HepG2 (cell line): ENCODE measurements around the gene INSR. TPM values are rescaled to one million over a fixed set of nuclear protein-coding genes. Genes with fewer than 3 reads are reported as not detected.

ENCODE experiments used
- ATF7-NPFF ChIP-seq: sonication (generic); formaldehyde crosslinking; IDR thresholded peaks from 2 replicates; pipeline ENCODE4 v1.8.1; 2023; ENCODE audit warnings: mild to moderate bottlenecking, low read depth, missing genetic modification reagents, moderate library complexity
- CEBPB ChIP-seq: IDR thresholded peaks from 2 replicates; pipeline ENCODE4 v1.6.1; 2011; ENCODE audit warnings: low read depth, low read length, improper control_type of control experiment, borderline replicate concordance
- EED ChIP-seq: sonication (generic); formaldehyde crosslinking; IDR thresholded peaks from 2 replicates; pipeline ENCODE4 v1.5.0; 2020; ENCODE audit warnings: mild to moderate bottlenecking, missing genetic modification reagents
- EHMT2 ChIP-seq: fragments of 200-600 bp; sonication (generic); IDR thresholded peaks from 2 replicates; pipeline ENCODE4 v1.7.0; 2017; ENCODE audit warnings: antibody characterized with exemption, low read depth, low read length, borderline replicate concordance
- FOXJ3 ChIP-seq: sonication (generic); formaldehyde crosslinking; IDR thresholded peaks from 2 replicates; pipeline ENCODE4 v1.4.0; 2020; ENCODE audit warnings: missing genetic modification reagents, mild to moderate bottlenecking, borderline replicate concordance
- FOXK2 ChIP-seq: fragments of 450-650 bp; IDR thresholded peaks from 2 replicates; pipeline ENCODE4 v1.6.1; 2016
- FOXP1 ChIP-seq, 2 experiments: fragments of 450-650 bp in 1 of 2; IDR thresholded peaks; 2 replicates each; pipeline ENCODE4 v1.6.1; 2017 to 2018; ENCODE audit warnings: antibody characterized with exemption in 1 of 2
- GMEB1 ChIP-seq: sonication (generic); formaldehyde crosslinking; IDR thresholded peaks from 2 replicates; pipeline ENCODE4 v1.5.1; 2020; ENCODE audit warnings: missing genetic modification reagents, mild to moderate bottlenecking, borderline replicate concordance
- MAFG ChIP-seq: sonication (generic); formaldehyde crosslinking; IDR thresholded peaks from 2 replicates; pipeline ENCODE4 v1.5.1; 2020; ENCODE audit warnings: mild to moderate bottlenecking, missing genetic modification reagents
- MYPOP ChIP-seq: sonication (generic); formaldehyde crosslinking; IDR thresholded peaks from 2 replicates; pipeline ENCODE4 v1.8.1; 2023; ENCODE audit warnings: mild to moderate bottlenecking, moderate library complexity, missing genetic modification reagents
- NR2C2 ChIP-seq: sonication (generic); formaldehyde crosslinking; IDR thresholded peaks from 2 replicates; pipeline ENCODE4 v1.4.0; 2020; ENCODE audit warnings: missing genetic modification reagents, mild to moderate bottlenecking, moderate library complexity, borderline replicate concordance
- RARA ChIP-seq: IDR thresholded peaks from 2 replicates; pipeline ENCODE4 v1.6.1; 2016; ENCODE audit warnings: missing genetic modification reagents, missing compliant biosample characterization
- RBAK ChIP-seq: sonication (generic); formaldehyde crosslinking; IDR thresholded peaks from 2 replicates; pipeline ENCODE4 v1.5.1; 2020; ENCODE audit warnings: mild to moderate bottlenecking, missing genetic modification reagents
- SRY ChIP-seq: sonication (generic); formaldehyde crosslinking; IDR thresholded peaks from 2 replicates; pipeline ENCODE4 v1.8.0; 2022; ENCODE audit warnings: mild to moderate bottlenecking, missing genetic modification reagents
- STAG1 ChIP-seq: sonication (generic); formaldehyde crosslinking; IDR thresholded peaks from 2 replicates; pipeline ENCODE4 v1.4.0; 2020; ENCODE audit warnings: missing genetic modification reagents
- TAF15 ChIP-seq: fragments of 200-400 bp; formaldehyde crosslinking; IDR thresholded peaks from one replicate; pipeline ENCODE4 v1.6.1; 2018; ENCODE audit warnings: mild to moderate bottlenecking, low read depth, low read length; ENCODE audit not compliant: poor library complexity, severe bottlenecking
- ZNF232 ChIP-seq: sonication (generic); formaldehyde crosslinking; IDR thresholded peaks from 2 replicates; pipeline ENCODE4 v1.4.0; 2020; ENCODE audit warnings: missing genetic modification reagents, borderline replicate concordance
- ZNF329 ChIP-seq: sonication (generic); formaldehyde crosslinking; IDR thresholded peaks from 2 replicates; pipeline ENCODE4 v1.9.0; 2021; ENCODE audit warnings: low read depth, mild to moderate bottlenecking, missing genetic modification reagents
- ZNF552 ChIP-seq: sonication (generic); formaldehyde crosslinking; IDR thresholded peaks from 2 replicates; pipeline ENCODE4 v1.9.0; 2022; ENCODE audit warnings: missing genetic modification reagents, mild to moderate bottlenecking, borderline replicate concordance
- ZNF776 ChIP-seq: sonication (generic); formaldehyde crosslinking; IDR thresholded peaks from 2 replicates; pipeline ENCODE4 v1.4.0; 2020; ENCODE audit warnings: mild to moderate bottlenecking, missing genetic modification reagents
- polyA plus RNA-seq, 8 experiments: library from polyadenylated mRNA; depleted of rRNA in 3 of 8; stranded (reverse) in 7 of 8; unstranded in 1 of 8; fragments of >200 nt; fragmentation: Illumina TruSeq in 4 of 8; extraction: Trizol in 4 of 8; gene quantifications; 2 replicates each; pipeline versions ENCODE4 v1.2.1 to v1.2.3, GENCODE V29; 2011 to 2016; ENCODE audit warnings: low read depth in 4 of 8, missing spikeins in 1 of 8, mixed read lengths in 1 of 8; ENCODE audit not compliant: insufficient read depth in 1 of 8
- total RNA-seq, 5 experiments: library from RNA; depleted of rRNA; stranded (reverse); fragments of >200 nt; fragmentation: Illumina TruSeq; extraction: Trizol; gene quantifications; 2 replicates each; pipeline ENCODE4 v1.2.3, GENCODE V29; 2016; ENCODE audit warnings: low read depth in 1 of 5
- TF ChIP-seq, protein P1 (sequence below): sonication (generic); formaldehyde crosslinking; IDR thresholded peaks from 2 replicates; pipeline ENCODE4 v1.4.0; 2020; ENCODE audit warnings: mild to moderate bottlenecking, missing genetic modification reagents
- TF ChIP-seq, protein P2 (sequence below): sonication (generic); formaldehyde crosslinking; IDR thresholded peaks from 2 replicates; pipeline ENCODE4 v1.8.0; 2023; ENCODE audit warnings: mild to moderate bottlenecking, missing genetic modification reagents

The INSR gene
- total and polyA plus RNA-seq, 2 of the 13 experiments (the other 11 are each of a cell fraction or from before 2014, with no cell fraction given): 24.2 to 29.8 TPM

DNA sequence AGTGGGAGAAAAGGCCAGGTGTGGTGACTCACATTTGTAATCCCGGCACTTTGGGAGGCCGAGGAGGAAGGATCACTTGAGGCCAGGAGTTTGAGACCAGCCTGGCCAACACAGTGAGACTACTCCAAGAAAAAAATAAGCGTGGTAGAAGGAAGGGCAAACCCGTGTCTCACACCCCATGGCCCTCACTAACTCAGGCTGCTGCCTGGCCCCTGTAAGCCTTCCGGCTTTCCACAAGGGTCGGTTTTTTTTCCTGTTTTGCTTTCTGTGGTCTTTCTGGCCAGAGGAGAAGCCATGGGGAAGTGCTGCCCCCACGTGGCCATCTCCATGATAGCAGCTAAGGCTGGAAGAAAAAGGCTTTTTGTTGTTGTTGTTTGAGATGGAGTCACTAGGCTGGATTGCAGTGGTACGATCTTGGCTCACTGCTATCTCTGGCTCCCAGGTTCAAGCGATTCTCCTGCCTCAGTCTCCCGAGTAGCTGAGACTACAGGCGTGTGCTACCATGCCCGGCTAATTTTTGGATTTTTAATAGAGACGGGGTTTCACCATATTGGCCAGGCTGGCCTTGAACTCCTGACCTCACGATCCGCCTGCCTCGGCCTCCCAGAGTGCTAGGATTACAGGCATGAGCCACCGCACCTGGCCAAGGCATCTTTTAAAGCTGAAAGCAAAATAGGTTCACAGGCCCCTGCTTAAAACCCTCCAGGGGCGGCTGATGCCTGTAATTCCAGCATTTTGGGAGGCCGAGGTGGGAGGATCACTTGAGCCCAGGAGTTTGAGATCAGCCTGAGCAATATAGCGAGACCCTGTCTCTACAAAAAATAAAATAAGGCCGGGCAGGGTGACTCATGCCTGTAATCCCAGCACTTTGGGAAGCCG is 47.0 kb upstream of the INSR start (continued):
- TF ChIP-seq GMEB1 (CRISPR knock-in tag): no peak
- no peak for TF ChIP-seq FOXK2
- no peak for TF ChIP-seq FOXP1 (IDR thresholded peaks at IDR 0.05)
- TF ChIP-seq FOXP1 (CRISPR knock-in tag; IDR thresholded peaks at IDR 0.05): no peak
- no peak for TF ChIP-seq EED (CRISPR knock-in tag)
- no peak for TF ChIP-seq CEBPB
- no peak for TF ChIP-seq ZNF552 (CRISPR knock-in tag)
- TF ChIP-seq, protein P1, sequence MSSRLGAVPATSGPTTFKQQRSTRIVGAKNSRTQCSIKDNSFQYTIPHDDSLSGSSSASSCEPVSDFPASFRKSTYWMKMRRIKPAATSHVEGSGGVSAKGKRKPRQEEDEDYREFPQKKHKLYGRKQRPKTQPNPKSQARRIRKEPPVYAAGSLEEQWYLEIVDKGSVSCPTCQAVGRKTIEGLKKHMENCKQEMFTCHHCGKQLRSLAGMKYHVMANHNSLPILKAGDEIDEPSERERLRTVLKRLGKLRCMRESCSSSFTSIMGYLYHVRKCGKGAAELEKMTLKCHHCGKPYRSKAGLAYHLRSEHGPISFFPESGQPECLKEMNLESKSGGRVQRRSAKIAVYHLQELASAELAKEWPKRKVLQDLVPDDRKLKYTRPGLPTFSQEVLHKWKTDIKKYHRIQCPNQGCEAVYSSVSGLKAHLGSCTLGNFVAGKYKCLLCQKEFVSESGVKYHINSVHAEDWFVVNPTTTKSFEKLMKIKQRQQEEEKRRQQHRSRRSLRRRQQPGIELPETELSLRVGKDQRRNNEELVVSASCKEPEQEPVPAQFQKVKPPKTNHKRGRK (CRISPR knock-in tag): 0 out of 2 replicates have a peak, but pooled peaks have one; percentile 43
- no peak for TF ChIP-seq MYPOP (CRISPR knock-in tag)
- peak; percentile 22; the same call in 1 of the 2 replicates for TF ChIP-seq RARA (CRISPR knock-in tag)
- TF ChIP-seq NR2C2 (CRISPR knock-in tag): peak; percentile 15; the same call in 1 of the 2 replicates
- no peak for TF ChIP-seq TAF15
- no peak for TF ChIP-seq ZNF329 (CRISPR knock-in tag)
- TF ChIP-seq, protein P2, sequence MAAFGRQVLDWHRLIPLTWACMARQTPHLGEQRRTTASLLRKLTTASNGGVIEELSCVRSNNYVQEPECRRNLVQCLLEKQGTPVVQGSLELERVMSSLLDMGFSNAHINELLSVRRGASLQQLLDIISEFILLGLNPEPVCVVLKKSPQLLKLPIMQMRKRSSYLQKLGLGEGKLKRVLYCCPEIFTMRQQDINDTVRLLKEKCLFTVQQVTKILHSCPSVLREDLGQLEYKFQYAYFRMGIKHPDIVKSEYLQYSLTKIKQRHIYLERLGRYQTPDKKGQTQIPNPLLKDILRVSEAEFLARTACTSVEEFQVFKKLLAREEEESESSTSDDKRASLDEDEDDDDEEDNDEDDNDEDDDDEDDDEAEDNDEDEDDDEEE (CRISPR knock-in tag): no peak
- TF ChIP-seq SRY (CRISPR knock-in tag): no peak
- TF ChIP-seq STAG1 (CRISPR knock-in tag): peak; percentile 99
- TF ChIP-seq FOXJ3 (CRISPR knock-in tag): peak; percentile 30; the same call in 1 of the 2 replicates
- no peak for TF ChIP-seq ATF7-NPFF
- TF ChIP-seq ZNF232 (CRISPR knock-in tag): no peak; the same call in 1 of the 2 replicates
- no peak for TF ChIP-seq RBAK (CRISPR knock-in tag)
- TF ChIP-seq MAFG: no peak
- no peak for TF ChIP-seq EHMT2
- no peak for TF ChIP-seq ZNF776 (CRISPR knock-in tag)
